SK-N-MC (cell line): Measurements from ENCODE around the gene NEU1.

Source experiments
- FOXP2 ChIP-seq: optimal IDR thresholded peaks from 2 replicates; pipeline ENCODE3; 2011; ENCODE audit warnings: mild to moderate bottlenecking, moderate library complexity; ENCODE audit not compliant: insufficient read depth; ENCODE audit errors: extremely low read length, control extremely low read depth
- POLR2AphosphoS5 ChIP-seq: IDR thresholded peaks from 2 replicates; pipeline ENCODE4 v1.6.1; 2012; ENCODE audit warnings: mild to moderate bottlenecking, low read depth, low read length, borderline replicate concordance

GRCh38 chr6:31847276-31847978 lies 15.2 kb downstream of the NEU1 start:
- TF ChIP-seq POLR2AphosphoS5 (no peak), FOXP2 (no peak)
